NCI-H2171 treated with DMSO at 0.1 percent for 48 hours (cell line): ENCODE results near the gene SLC12A7.

Source experiments
- DNase-seq: peaks from one replicate; lab custom pipeline; 2025; lab: John Stamatoyannopoulos, UW

Gene SLC12A7

DNA sequence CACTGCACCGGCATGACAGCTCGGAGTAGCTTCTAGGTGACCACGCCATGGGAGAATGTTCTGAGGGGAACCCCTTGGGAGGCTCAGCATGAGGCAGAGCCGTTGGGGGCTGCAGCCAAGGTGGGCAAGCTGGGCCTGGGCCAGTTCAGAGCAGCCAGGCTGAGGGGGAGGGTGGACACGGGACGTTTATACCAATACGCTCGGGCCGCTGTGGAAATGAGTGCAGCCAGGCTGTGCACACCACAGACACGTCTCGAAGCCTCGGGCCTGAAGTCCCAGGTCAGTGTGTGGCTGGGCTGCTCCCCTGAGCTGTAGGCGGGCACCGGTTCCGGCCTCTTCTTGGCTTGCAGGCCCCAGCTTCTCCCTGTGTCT lies 28.9 kb upstream of the SLC12A7 start:
- DNase-seq: no peak

DNA sequence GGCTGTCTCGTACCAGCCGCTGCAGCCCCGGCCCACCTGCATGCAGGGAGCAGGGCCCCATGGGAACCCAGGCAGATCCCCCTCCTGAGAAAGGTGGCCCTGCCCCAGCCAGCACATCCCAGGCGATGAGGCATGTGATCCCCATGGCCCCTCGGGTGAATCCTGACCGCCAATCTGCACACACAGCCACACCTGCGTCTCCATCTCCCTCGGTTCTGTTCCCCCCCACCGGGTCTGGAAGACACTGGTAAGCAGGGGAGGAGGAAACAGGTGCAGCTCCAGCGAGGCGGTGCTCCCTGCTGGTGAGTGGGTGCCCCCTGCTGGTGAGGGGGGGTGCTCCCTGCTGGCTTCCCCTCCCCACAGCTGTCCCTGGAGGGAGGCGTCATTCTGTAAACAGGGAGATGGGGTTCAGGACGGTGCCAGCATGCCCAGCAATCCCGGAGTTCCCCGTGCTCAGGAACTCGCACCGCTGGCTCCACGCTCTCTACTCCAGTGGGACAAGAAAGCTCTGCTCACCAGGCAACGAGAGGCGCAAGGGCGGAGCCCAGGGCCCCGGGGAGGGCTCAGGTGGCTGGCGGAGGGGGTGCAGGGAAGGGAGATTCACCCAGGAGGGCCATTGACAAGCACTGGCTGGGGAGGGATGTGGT lies 28.4 kb upstream of the SLC12A7 start:
- peak; percentile 93 for DNase-seq

DNA sequence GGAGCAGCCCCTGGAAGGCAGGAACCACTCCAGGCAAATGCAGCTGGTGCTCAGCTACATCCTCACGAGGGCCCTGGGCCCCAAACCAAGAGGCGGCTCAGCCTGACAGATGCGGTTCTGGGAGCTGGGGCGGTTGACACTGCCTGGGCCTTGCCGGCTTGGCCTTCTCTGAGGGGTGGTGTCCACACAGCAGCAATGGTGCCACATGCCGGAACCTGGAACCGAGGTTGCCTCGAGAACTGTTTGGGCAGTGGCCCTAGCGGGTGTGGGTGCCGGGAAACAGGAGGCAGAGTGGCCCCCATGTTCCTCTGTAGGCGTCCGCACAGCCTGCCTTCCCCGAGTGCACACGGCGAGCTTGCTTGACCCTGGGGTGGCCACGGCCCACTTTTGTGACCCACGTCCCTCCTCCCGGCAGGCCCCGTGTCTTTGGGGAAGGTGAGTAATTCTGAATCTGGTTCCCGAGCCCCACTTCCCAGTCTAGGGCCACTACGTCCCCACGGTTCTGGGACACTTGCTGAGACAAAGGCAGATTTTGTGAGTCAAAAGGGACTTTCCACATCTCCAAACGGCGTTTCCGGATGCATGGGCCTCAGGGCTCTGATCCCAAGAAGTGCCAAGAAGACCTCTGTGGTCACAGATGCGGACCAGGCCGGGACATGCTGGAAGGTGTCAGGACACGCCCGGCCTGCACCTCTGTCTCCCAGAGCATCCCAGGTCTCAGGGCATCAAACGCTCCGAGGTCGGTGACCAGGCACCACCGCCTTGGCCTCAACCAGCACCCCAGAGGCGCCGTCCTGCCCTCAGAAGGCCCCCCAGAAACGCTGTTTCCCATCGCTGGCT lies 27.7 kb upstream of the SLC12A7 start:
- DNase-seq: no peak

GRCh38 chr5:1138445-1139245 lies 26.8 kb upstream of the SLC12A7 start:
- DNase-seq: no peak

GRCh38 chr5:1137567-1138444 lies 25.9 kb upstream of the SLC12A7 start:
- no peak for DNase-seq

DNA sequence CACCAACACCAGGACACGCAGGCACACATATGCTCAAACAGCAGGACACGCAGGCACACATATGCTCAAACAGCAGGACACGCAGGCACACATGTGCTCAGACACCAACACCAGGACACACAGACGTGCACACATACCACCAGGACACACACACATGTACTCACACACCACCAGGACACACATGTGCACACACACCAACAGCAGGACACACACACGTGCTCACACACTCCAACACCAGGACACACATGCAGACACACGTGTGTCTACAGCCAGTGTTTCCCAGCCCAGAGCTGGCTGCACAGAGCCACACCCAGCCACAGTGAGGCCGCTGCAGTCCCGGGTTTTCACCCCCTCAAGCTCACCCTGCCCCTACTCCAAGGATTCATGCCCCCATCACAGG lies 25.0 kb upstream of the SLC12A7 start:
- DNase-seq: no peak

DNA sequence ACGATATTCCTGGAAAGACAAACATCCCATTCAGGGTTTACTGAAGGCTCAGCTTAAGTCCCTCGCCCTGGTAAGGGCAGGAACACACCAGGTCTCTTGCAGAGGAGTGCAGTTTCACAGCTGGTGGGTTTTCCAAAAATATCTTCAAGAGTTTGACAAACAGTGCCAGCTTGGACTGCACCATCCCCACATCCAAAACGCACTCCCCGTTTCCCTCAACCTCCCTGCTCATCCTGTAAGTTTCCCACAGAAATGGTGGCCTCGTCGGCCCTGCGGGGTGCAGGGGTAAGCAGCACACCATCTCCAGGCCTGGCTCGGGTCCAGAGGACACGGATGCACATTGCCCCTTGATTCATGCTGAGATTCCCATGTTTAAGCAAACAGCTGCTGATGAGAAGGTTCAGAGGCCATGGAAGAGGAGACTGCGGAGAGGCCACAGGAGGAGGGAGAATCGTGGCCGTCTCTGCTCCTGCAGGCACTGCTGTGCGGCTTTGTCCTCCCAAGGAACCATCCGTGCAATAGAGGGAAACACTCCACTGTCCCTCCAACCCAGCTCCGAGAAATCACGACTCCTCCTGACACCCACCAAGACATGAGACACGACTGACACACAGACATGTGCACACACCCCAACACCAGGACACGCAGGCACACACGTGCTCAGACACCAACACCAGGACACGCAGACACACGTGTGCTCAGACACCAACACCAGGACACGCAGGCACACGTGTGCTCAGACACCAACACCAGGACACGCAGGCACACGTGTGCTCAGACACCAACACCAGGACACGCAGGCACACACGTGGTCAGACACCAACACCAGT lies 24.0 kb upstream of the SLC12A7 start:
- no peak for DNase-seq

- DNase-seq: no peak
These were observed 22.6 kb upstream of the SLC12A7 start for GRCh38 chr5:1134478-1134877.

- DNase-seq: no peak
These were observed 21.8 kb upstream of the SLC12A7 start for GRCh38 chr5:1133510-1134201.

GRCh38 chr5:1133108-1133507 lies 21.2 kb upstream of the SLC12A7 start:
- no peak for DNase-seq

DNA sequence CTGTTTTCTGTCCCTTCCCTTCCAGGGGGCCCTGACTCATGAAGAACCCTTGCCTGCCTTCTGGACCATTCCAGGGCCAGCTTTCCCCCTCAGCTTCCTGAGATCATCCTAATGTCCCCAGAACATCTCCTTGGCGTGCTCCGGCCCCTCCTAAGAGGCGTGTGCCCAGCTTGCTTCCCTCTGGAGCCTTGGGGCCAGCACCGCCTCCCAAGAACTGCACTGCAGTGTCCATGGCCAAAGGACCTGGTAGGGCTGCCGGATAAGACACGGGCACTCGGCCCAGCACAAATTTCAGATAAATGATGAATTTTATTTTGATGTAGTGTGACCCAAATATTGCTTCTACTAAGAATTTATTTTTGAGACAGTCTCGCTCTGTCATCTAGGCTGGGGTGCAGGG lies 20.7 kb upstream of the SLC12A7 start:
- DNase-seq: no peak

- no peak for DNase-seq
These were observed 19.9 kb upstream of the SLC12A7 start for GRCh38 chr5:1131726-1132125.

- DNase-seq: no peak
These were observed 19.3 kb upstream of the SLC12A7 start for GRCh38 chr5:1131191-1131621.

GRCh38 chr5:1130218-1130946 lies 18.5 kb upstream of the SLC12A7 start:
- DNase-seq: peak; percentile 89

- no peak for DNase-seq
These were observed 17.8 kb upstream of the SLC12A7 start for GRCh38 chr5:1129711-1130055.

GRCh38 chr5:1128977-1129710 lies 17.3 kb upstream of the SLC12A7 start:
- DNase-seq: no peak

- DNase-seq: no peak
These were observed 16.3 kb upstream of the SLC12A7 start for GRCh38 chr5:1127959-1128785.

- DNase-seq: peak; percentile 26
These were observed 13.8 kb upstream of the SLC12A7 start for GRCh38 chr5:1125695-1126094.
